PC-3 (cell line): ENCODE measurements around the gene SRSF10.

Experiments used
- EZH2 ChIP-seq: fragments of 300-600 bp; sonication (generic); IDR thresholded peaks from one replicate; pipeline ENCODE4 v1.6.1; 2017; ENCODE audit warnings: antibody characterized with exemption, mild to moderate bottlenecking, low read length; ENCODE audit not compliant: unreplicated experiment
- EZH2phosphoT487 ChIP-seq: fragments of 300-600 bp; sonication (generic); IDR thresholded peaks from 2 replicates; pipeline ENCODE4 v1.6.1; 2018; ENCODE audit warnings: mild to moderate bottlenecking, antibody characterized with exemption, low read length, borderline replicate concordance
- TF ChIP-seq, protein P1 (sequence below): fragments of 300-600 bp; sonication (generic); conservative IDR thresholded peaks from 2 replicates; pipeline ENCODE4 v1.5.1; 2017; ENCODE audit warnings: antibody characterized with exemption, low read depth, mild to moderate bottlenecking, low read length

GRCh38 chr1:23923592-23924499 is 56.3 kb downstream of the SRSF10 start:
- TF ChIP-seq, protein P1, sequence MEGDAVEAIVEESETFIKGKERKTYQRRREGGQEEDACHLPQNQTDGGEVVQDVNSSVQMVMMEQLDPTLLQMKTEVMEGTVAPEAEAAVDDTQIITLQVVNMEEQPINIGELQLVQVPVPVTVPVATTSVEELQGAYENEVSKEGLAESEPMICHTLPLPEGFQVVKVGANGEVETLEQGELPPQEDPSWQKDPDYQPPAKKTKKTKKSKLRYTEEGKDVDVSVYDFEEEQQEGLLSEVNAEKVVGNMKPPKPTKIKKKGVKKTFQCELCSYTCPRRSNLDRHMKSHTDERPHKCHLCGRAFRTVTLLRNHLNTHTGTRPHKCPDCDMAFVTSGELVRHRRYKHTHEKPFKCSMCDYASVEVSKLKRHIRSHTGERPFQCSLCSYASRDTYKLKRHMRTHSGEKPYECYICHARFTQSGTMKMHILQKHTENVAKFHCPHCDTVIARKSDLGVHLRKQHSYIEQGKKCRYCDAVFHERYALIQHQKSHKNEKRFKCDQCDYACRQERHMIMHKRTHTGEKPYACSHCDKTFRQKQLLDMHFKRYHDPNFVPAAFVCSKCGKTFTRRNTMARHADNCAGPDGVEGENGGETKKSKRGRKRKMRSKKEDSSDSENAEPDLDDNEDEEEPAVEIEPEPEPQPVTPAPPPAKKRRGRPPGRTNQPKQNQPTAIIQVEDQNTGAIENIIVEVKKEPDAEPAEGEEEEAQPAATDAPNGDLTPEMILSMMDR: no peak
- TF ChIP-seq EZH2phosphoT487 (no peak), EZH2 (no peak)
